Activated T-cell treated with anti-CD3 and anti-CD28 coated beads, Interleukin-2, amount 50 U/mL, for 1 hour (primary cell): ENCODE measurements around the gene RGS12.

Source experiments
- DNase-seq: peaks from one replicate; pipeline ENCODE4 v3.0.0-alpha.2; 2020

The RGS12 gene

DNA sequence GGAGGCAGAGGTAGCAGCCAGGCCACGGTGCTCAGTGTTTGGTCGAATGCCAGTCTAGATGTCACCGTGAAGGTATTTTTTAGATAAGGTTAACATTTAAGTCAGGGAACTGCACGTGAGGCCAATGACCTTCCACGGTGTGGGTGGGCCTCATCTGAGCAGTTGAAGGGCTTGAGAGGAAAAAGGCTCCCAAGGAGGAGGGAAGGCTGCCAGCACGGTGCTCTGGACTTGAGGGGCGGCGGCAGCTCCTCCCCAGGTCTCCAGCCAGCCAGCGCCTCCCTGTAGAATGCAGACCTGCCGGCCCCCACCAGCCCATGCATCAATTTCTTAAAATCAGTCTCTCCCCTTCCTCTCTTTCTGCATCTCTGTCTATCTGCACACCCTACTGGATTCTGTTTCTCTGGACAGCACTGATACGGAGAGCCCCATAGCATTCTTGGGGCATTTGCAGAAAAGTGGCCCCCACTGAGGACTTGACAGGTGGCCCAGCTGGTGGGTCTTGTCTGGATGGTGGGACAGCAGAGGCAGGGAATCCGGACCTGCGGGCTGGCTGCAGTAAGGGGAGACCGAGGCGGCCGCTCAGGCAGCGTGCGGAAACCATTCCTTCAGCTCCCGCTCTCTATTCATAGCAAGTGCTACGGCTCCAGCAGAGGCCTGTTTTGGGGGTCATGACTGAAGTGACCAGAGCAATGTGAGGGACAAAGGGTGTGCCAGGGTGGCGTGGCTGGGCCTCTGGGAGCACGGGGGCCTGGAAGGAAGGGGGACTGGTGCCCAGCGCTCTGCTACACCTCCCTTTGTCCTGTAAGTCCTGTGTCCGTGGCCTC, 7.9 kb upstream of the RGS12 start:
- no peak for DNase-seq

- no peak for DNase-seq
Measured at GRCh38 chr4:3285558-3286334, 7.1 kb upstream of the RGS12 start.

GRCh38 chr4:3286335-3287175, 6.3 kb upstream of the RGS12 start:
- DNase-seq = no peak

DNA sequence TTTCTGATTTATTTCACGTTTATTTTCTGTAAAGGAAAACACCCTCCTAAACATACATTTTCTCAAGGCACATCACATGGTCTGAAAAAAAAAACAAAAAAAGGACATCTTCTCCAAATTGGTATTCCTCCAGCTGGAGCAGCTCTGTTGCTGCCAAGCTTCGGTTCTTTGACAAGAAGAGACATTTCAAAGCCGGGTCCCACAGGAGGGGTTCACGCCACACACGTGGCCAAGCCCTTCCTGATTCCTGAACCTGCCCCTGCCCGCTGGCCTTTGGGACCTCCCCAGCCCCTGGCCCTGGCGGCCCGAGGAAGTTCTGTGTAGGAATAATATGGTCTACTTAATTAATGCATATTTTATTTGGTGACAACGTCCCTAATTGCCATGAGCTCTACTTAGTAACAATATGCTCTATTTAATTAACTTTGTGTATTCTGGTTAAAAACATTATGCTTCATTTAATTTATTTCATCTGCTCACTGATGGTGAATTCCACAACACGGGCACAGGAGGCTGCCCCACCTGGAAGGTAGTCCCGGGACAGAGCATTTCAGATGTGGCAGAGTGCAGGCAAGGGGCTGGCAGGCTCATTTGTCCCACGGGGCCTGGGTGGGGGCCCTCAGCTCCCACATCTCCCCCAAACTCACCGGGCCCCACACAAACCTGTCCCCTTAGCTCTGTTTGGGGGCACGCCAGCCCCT, 5.4 kb upstream of the RGS12 start:
- DNase-seq = no peak

- no peak for DNase-seq
Measured at GRCh38 chr4:3287972-3288570, 4.8 kb upstream of the RGS12 start.

DNA sequence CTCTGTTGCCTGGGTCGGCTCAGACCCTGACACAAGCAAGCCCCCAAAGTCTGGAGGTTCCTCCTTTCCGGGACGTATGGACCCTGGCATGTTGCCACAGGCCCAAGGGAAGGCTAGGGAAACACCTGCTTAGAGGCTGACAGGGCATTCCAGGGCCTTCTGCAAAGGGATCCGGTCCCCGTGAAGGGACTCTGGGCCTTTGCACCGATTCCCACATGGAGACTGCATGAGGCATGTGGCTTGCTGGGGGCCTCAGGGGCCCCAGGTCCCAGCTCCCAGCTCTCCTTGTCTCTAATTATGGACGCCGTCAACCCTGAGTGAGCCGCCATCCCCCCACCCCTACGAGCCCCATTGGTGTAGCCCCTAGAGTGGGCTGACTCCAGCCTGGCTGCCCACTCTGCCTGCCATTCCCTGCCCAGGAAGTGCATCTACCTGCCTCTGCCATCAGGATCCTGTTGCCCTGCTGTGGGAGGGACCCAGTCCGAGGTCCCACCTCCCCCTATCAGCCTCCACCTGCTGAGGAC, 4.2 kb upstream of the RGS12 start:
- no peak for DNase-seq

DNA sequence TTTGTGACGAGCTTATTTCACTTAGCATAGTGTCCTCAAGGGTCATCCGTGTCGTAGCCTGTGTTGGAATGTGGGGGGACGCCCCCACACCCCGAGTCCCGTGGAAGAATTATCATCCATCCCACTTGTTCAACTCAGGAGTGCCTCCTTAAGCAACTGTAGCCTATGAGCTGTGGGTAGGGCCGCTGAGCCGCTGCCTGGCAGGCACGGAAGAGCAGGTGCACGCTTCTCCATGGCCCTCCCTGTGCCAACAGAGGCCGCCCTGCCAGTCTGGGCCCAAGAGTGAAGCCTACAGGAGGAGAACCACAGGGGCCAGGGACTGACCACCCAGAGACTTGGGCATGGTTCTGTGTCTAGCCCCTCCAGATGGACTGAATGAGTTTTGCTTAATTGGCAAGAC, 2.3 kb upstream of the RGS12 start:
- no peak for DNase-seq

GRCh38 chr4:3290889-3291321, 1.9 kb upstream of the RGS12 start:
- DNase-seq = no peak

DNA sequence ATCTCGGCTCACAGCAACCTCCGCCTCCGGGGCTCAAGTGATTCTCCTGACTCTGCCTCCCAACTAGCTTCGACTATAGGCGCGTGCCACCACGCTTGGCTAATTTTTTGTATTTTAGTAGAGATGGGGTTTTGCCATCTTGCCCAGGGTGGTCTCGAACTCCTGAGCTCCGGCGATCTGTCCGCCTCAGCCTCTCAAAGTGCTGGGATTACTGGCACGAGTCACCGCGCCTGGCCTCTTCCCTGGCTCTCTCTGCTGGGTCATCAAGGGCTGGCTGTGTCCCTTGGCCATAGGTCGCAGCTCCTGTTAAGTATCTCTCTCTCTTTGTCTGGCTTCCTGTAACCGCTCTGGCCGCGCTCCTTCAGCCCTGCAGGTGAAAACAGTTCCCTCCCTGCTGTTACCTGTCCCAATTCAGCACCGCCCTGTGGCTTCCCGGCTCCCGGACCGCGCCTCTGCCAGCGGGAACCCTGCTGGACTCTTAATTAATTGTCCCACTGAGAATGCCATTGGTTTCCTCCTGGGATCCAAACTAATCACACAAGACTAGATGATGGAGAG, 1.3 kb upstream of the RGS12 start:
- DNase-seq = no peak

DNA sequence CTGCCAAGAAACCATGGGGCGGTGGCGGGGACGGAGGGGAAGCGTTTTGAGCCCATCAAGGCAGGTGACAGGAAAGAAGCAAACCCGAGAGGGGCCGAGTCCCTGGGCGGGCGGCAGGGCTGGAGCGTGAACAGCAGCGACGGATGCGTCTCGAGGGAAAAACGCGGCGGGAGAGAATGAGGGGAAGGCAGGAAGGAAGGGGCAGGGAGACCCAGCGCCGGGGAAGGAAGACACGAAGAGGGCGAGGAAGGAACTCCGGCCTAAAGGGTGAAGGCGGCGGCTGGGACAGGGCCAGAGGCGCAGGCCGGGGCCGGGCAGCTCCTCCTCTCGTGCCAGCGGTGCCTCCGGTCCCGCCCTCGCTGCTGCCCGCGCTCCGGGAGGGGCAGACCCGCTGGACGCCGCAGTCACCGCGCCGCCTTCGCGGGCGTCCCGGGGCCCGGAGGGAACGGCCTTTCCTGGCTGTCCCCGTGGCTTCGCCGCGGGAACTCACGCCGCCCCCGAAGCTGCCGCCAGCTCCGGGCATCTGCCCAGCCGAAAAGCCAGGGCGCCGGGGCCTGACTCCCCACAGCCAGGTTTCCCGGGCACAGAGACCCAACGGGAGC, 751 bp upstream of the RGS12 start:
- peak; percentile 37 for DNase-seq

DNA sequence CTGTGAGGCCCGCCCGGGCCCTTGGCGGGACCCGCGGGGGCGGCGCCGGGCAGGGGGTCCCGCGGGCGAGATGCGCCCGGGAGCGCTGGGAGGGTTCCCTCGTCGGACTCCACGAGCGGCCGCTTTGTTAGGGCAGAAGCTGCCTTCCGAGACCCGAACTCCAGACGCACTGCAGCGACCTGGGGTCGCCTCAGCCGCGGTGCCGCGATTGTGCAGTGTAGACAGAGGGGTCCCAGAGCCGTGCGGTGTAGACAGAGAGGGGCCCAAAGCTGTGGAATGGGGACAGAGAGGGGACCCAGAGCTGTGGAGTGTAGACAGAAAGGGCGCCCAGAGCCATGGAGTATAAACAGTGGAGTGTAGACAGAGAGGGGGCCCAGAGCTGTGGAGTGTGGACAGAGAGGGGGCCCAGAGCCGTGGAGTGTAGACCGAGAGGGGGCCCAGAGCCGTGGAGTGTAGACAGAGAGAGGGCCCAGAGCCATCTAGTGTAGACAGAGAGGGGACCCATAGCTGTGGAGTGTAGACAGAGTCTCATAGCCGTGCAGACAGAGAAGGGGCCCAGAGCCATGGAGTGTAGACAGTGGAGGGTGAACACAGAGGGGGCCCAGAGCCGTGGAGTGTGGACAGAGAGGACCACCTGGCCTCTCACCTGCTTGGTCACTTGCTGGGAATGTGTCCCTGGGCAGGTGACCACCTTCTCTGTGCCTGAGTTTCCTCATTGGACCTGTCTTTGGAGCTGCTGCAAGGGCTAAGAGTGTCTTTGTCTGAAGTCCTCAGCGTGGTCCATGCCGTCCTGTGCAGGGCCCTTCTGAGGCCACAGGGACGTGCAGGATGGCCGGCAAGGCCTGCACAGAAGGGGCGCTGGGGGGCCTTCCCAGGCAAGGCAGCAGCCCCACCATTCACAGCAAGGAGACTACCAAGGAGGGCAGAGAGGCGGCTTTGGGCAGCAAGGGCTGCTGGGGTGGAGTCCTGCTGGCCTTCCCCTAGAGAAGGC, 875 bp downstream of the RGS12 start:
- peak; percentile 47 for DNase-seq

DNA sequence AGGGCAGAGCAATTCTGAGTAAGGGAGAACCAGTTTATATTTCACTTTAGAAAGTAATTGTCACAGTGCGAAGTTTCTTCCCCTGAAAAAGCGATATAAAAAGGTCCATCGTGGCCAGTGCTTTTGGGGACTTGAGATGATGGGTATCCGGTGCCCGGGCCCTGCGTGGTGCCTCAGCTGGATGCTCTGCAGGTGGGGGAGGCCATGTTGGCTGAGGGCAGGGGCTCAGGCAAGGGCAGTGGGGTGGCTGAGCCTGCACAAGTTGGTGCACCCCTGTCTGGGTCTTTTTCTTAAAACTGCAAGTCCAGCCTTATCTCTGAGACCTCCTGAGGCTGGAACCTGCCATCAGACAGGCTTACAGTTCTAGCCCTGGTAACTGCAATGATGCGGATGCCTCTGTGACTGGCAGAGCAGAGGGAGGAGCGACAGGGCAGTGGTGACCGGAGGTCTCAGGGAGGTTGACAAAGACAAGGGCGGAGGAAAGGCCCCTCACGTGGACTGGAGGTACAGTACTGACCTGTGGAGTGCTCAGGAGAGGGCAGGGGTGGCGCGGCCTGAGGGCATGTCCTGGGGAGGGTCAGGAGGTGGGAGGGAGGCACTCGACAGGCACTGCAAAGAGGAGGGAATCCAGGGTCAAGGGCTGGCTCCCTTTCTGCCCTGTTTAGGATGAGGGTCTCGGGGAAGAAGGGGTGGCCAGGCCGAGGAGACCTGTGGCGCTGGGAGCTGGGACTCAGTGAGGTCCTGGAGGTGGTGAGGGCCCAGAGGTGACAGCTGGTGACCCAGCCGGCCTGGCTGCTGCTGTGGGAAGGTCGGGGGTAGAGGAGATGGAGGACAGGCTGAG, 1.8 kb downstream of the RGS12 start:
- DNase-seq = no peak

GRCh38 chr4:3295837-3296624, 3.2 kb downstream of the RGS12 start:
- DNase-seq = no peak

DNA sequence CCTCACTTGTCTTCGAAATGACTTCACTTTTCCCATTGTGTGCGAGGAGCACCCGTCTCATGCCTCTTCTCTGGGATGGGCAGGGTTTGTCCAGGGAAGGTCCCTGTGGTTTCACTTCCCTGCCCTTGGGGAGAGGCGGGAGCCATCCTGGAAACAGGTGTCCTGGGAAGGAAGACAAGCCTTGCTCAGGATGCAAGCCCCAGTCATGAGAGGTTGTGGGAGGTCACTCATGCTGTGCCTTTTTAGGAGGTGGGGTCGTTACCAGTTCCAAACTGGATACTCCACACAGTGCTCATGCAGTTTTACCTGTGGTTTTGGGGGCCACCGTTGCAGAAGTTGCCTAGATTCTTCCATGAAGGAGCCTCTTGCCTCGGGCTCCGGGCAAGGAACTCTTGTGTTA, 3.8 kb downstream of the RGS12 start:
- DNase-seq = no peak

- DNase-seq = no peak
Measured at GRCh38 chr4:3297066-3297859, 4.4 kb downstream of the RGS12 start.

- DNase-seq = no peak
Measured at GRCh38 chr4:3299122-3299975, 6.5 kb downstream of the RGS12 start.
